Ammon's horn (tissue), 1 donor: Measurements from ENCODE around the gene GAL3ST1.

Experiments used
- DNase-seq: peaks from one replicate; pipeline ENCODE4 v3.0.0-alpha.2; 2016; ENCODE audit warnings: low spot score

Gene GAL3ST1

DNA sequence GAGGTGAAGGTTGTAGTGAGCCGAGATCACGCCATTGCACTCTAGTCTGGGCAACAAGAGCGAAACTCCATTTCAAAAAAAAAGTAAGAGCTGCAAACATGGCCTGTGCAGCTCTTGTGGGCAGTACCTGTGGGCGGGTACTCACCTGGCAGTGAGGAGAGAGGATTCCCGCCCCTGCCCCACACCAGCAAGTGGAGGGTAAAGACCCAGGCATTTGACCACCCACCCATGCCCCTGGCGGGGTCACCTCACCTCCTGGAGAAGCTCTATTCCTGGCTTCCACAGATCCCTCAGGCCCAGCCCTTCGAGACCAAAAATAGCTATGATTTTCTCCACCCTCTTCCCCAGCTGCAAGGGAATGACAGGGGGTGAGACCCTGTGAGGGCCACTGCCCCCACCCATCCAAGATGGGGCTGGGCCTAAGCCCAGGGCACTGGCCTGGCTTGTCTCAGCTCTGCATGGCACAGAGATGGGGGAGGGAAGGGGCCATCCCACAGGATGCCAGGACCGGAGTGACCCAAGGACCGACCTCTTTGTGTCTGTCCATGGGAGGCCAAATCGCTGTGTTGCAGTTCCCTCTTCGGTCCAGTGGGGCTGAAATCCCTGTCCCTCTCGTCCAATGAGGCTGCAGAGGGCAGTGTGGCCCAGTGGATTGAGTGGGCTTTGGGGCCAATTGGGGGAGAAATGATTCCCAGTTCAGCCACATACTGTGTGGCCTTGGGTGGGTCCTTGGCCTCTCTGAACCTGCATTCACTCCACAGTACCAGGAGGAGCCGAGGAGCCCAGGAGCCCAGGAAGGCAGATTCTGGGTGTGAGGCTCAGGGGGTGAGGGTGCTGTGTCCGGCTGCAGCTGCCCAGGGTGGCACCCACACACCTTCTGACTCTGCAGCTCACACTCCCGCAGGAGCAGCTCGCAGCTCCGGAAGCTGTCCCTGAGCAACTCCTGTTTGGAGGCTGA is 42.5 kb downstream of the GAL3ST1 start:
- no peak for DNase-seq

DNA sequence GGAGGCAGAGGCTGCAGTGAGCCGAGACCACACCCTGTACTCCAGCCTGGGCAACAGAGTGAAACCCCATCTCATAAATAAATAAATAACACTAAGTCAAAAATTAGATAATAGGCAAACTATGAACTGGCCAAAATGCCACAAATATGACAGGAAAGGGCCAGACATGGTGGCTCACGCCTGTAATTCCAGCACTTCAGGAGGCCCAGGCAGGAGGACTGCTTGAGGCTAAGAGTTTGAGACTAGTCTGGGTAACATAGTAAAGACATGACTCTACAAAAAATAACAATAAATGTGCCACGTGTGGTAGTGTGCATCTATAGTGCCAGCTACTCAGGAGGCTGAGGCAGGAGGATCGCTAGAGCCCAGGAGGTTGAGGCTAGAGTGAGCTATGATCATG is 47.8 kb downstream of the GAL3ST1 start:
- DNase-seq: no peak

DNA sequence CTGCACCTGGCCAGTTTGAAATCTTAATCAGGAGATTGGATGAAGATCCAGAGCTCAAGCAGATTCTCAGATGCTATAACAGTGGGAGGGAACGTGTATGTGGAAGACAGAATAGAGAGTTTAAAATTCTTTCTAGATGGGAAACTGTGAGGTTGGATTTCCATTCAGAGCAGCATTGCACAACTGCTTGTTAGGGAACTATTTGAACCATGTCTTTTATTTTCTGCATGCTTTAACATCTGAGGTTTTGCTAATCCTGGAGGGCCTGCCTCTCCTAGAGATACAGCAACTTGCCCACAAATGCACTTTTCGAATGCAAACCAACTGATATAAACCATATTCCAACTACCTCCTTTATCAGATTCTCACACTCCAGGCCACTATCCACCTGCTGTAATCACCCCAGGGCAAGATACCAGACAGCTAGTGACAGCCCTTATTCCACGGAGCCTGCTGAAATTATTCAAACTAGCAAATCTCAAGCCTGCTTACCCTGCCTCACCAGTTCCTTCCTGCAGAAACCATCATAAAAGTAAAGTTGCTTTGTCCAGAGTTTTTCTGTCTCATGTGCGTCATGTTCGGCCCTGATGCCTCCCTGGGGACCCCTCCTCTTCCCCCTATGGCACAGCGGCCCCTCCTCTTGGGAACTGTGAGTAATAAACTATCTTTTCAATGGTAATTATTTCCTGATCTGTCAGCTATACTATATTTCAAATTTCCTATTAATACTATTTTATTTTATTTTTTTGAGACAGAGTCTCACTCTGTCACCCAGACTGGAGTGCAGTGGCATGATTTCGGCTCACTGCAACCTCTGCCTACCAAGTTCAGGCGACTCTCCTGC is 50.6 kb downstream of the GAL3ST1 start:
- no peak for DNase-seq

DNA sequence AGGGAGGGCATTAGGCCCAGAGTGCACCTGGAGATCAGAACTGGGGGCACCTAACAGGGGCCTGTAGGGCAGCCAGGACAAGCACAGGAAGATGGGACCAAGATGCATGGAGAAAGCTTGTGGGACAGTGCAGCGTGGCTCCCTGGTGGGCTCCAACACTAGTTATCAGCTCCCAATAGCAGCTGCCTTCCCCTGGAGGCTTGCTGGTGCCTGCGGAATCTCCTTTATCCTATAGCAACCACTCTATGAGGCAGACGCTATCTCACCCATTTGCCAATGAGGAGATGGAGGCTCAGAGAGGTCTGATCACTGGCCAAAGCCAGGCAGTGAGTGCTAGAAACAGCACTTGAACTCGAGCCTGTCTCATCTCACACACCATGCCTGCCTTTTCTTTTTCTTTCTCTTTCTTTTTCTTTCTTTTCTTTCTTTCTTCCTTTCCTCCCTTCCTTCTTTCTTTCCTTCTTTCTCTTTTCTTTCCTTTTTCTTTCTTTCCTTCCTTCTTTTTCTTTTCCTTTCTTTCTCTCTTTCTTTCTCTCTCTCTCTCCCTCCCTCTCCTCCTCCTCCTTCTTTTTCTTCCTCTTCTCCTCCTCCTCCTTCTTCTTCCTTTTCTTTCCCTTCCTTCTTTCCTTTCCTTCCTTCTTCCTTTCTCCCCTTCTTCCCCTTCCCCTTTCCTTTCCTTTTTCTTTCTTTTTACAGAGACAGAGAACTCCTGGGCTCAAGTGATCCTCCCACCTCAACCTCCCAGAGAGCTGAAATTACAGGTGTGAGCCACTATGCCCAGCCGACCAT is 52.9 kb downstream of the GAL3ST1 start:
- no peak for DNase-seq

DNA sequence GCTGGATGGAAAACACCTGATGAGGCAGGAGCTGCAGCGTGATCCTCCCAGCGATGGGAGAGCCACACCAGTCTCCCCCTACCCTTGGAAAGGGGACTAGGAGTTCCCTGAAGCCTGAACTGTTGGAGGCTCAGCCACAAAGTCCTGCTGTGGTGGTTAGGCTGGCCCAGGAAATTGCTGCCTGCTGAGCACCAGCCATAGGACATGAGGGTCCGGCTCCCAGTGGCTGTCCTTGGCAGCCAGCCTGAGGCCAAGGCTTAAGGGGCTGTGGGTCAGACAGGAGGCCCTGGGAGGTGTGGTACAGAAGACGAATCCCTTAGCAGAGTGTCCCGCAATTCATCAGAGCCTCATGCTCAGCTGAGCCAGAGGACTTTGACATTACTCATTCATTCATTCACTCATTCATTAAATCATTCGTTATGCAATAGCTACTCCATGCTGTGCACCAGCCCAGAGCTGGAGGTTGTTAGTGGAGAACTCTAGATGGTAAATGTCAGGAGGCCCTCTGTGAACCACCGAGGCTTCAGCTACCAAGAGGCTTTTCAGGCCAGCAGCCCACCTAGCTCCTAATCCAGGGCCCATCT is 54.5 kb downstream of the GAL3ST1 start:
- no peak for DNase-seq

DNA sequence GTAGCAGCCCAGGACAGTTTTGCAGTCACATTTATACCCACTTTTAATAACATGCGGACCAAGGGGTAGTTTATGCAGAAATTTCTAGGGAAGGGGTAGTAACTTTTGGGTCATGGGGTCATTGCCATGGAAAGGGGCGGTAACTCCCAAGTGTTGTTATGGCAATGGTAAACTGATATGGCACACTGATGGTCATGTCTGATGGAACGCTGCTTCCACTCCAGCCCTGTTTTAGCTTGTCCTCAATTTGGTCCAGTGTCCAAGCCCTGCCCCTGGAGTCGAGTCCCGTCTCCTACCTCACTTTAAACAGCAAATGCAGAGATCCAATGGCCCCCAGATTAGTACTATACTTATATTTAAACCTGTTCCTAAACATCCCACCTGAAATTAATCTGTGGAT is 57.7 kb downstream of the GAL3ST1 start:
- no peak for DNase-seq

DNA sequence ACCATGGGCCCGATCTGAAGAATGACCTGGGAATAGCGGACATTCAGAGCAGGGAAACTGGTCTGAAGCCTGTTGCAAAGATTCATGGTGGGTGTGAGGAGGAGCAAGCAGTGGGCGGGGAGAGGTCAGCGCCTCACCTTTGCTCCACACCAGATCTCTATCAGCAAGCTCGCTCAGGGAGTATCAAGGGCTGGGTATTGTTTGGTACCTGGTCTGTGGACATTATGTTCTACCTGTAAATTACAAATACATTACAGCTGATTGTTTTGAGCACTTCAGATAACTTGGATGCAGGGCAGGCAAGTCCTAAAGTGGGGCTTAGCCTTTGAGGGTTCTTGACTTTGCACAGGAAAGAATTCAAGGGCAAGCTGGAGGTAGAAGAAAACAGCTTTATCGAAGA is 58.2 kb downstream of the GAL3ST1 start:
- no peak for DNase-seq

DNA sequence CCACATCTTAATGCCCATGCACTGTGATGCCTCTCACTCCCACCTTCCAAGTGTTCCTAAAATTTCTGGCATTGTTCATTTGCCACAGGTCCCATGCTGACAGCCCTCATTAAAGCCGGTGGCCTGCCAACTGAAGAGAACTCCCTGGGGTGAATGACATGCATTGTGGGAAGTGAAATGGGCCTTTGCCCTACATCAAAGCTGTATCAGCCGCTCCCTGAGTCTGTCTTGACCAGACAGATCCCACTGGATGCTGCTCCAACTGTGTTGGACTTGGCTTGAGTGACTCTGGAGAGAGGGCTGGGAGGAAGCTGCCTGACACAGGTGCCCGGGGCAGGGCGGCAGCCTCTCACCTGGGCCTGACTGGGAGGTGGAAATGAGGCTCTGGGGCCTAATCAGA is 60.2 kb downstream of the GAL3ST1 start:
- no peak for DNase-seq

DNA sequence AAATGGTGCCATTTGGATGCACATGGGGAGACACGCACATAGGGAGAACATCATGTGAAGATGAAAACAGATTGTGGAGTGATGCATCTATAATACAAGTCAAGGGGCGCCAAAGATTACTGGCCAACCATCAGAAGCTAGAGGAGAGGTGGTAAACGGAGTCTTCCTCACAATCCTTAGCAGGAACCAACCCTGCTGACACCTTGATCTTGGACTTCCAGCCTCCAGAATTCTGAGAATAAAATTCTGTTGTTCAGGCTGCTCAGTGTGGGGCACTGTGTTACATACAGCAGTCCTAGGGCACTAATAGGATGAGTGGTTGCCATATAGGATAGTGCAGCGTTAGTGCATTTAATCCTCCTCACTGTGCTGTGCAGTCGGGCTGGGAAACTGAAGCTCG is 61.0 kb downstream of the GAL3ST1 start:
- no peak for DNase-seq

DNA sequence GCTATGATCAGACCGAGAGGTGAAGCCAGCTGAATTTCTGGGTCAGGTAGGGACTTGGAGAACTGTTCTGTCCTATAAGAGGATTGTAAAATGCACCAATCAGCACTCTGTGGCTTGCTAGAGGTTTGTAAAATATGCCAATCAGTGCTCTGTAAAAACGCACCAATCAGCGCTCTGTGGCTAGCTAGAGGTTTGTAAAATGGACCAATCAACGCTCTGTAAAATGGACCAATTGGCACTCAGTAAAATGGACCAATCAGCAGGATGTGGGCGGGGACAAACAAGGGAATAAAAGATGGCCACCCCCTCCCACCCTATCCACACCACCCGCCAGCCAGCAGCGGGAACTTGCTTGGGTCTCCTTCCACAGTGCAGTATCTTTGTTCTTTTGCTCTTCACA is 62.6 kb downstream of the GAL3ST1 start:
- DNase-seq: no peak

DNA sequence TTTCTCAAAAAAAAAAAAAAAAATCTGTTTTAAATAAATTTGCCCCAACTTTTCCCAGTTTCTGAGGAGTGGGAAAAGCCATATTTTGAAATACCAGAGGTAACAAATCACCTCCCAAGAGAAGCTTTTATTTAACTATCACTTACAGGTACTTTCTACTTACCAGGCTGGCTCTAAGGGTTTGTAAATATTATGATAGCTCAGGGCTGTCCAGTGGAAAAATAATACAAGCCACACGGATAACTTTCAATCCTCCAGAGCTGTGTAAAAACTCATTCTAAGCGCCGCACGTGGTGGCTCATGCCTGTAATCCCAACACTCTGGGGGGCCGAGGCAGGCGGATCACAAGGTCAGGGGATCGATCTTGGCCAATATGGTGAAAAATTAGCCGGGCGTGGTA is 63.4 kb downstream of the GAL3ST1 start:
- DNase-seq: no peak

DNA sequence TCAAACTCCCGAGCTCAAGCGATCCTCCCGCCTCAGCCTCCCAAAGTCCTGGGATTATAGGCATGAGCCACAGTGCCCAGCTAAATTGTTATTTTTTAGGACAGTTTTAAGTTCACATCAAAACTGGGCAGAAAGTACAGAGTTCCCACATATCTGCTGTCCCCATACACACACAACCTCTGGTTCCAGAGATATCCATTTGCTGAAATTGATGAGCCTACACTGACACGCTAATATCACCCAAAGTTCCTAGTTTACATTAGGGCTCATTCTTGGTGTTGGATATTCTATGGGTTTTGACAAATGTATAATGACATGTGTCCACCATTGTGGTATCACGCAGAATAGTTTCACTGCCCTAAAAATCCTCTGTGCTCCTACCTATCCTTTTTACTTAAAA is 66.2 kb downstream of the GAL3ST1 start:
- no peak for DNase-seq

DNA sequence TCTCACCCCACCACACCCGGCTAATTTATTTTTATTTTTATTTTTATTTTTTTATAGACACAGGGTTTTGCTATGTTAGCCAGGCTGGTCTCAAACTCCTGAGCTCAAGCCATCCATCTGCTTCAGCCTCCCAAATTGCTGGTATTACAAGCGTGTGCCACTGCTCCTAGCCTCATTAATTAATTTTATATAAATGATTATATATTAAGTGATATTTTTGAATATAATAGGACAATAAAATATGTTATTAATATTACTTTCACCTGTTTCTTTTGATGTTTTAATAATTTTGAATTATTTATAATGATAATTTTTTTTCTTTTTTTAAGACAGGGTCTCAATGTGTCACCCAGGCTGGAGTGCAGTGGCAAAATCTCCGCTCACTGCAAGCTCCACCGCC is 66.8 kb downstream of the GAL3ST1 start:
- no peak for DNase-seq

DNA sequence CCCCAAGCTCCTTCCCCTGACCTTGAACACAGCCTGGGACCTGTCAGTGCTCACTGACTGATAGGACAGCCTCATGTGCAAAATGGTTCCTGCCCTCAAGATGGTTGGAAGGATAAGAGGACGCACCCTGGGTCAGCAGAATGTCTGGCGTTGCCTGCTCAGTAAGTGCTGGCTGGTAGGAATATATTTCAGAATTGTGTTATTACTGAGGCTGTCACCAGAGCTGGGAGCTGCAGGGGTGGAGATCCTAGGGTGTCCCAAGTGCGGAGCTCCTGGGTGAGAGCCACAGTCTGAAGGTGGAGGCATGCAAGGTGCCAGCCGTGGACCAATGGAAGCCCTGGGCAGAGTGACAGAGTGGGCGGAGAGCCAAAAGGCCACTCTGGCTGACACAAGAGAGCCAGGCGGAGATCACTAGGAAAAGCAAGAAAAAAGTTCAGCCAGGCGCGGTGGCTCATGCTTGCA is 67.9 kb downstream of the GAL3ST1 start:
- no peak for DNase-seq
